NB4 (cell line): Measurements from ENCODE around the gene FNIP2.
A peak's percentile ranks its signal among the peaks of the same experiment; 100 is the strongest.

Source experiments
- DNase-seq: peaks from one replicate; pipeline ENCODE4 v3.0.0; 2010; ENCODE audit warnings: low read depth
- H3K4me3 ChIP-seq: one replicate; pipeline ENCODE4 v1.5.1; 2011; ENCODE audit warnings: mild to moderate bottlenecking, low read depth, low read length, moderate library complexity
- CTCF ChIP-seq: IDR thresholded peaks from one replicate; pipeline ENCODE4 v1.5.1; 2012; ENCODE audit warnings: low read depth, low read length
- MAX ChIP-seq: IDR thresholded peaks from 2 replicates; pipeline ENCODE4 v1.6.1; 2011; ENCODE audit warnings: low read depth, low read length
- MYC ChIP-seq: IDR thresholded peaks from 2 replicates; pipeline ENCODE4 v1.6.1; 2011; ENCODE audit warnings: low read depth, low read length
- POLR2A ChIP-seq: IDR thresholded peaks from 2 replicates; pipeline ENCODE4 v1.6.1; 2011; ENCODE audit warnings: mild to moderate bottlenecking; ENCODE audit not compliant: insufficient read length; ENCODE audit errors: extremely low read depth

FNIP2 gene

GRCh38 chr4:158814636-158815330, 46.0 kb downstream of the FNIP2 start:
- TF ChIP-seq CTCF = no peak
- TF ChIP-seq POLR2A = no peak
- TF ChIP-seq MYC = no peak
- no peak for TF ChIP-seq MAX
- no peak for DNase-seq
- no peak overlapping the region for H3K4me3 ChIP-seq

GRCh38 chr4:158816955-158817354, 48.1 kb downstream of the FNIP2 start:
- no peak for DNase-seq
- H3K4me3 ChIP-seq = no peak overlapping the region
- no peak for TF ChIP-seq POLR2A
- TF ChIP-seq CTCF = no peak
- TF ChIP-seq MYC = no peak
- no peak for TF ChIP-seq MAX

DNA sequence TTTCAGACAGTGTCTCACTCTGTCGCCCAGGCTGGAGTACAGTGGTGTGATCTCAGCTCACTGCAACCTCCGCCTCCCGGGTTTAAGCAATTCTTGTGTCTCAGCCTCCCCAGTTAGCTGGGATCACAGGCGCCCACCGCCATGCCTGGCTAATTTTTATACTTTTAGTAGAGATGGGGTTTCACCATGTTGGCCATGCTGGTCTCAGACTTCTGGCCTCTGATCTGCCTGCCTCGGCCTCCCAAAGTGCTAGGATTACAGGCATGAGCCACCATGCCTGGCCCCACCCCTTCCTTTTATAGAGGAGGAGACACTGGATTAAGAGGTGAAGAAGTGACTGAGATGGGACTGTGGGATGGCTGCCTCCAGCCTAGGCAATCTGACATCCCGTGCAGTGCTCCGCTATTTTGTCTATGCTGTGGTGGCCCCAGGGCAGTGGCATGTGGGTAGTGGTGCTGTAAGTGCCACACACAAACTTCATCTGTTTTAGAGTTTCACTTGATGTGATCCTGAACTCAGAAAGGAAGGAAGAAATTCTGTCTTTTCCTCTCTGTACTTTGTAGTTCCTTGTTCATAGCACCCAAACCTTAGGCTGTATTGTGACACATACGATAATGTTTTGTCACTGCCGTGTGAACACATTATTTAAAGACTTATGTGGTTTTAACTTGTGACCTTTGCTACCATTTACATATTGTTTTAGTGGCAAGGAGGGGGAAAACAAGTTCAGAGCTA, 48.9 kb downstream of the FNIP2 start:
- no peak overlapping the region for H3K4me3 ChIP-seq
- no peak for TF ChIP-seq POLR2A
- no peak for TF ChIP-seq MAX
- no peak for TF ChIP-seq MYC
- TF ChIP-seq CTCF = no peak
- DNase-seq = peak; percentile 60

DNA sequence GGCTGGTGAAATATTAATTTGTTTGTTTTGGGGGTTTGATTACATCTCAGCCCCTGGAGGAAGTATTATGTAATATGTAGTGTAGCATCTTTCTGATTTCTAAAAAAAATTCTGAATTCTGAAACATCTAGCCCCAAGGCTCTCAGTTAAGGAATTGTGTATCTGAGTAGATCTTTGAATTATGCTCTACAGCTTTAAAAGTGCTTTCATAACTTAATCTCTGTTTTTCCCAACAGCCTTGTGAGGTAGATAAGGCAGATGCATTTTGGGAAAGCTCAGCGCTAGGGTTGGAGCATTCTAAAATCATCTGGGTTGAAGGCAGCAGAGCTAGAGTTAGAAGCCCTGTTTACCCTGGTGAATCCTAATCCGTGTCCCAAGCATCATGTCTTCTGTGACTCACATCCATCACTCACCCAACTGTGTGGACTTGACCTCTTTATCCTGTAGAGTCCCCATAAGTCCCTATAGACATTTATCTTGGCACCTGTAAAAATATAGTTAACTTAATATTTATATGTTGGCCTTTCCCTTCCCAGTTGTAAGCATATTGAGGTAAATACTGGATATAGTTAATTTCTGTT, 49.8 kb downstream of the FNIP2 start:
- no peak for DNase-seq
- H3K4me3 ChIP-seq = no peak overlapping the region
- TF ChIP-seq MYC (no peak), MAX (no peak)

- TF ChIP-seq POLR2A (no peak), MYC (no peak), MAX (no peak), CTCF (no peak)
- H3K4me3 ChIP-seq = no peak overlapping the region
- no peak for DNase-seq
These were observed 51.3 kb downstream of the FNIP2 start for GRCh38 chr4:158819942-158820786.
